Esophagus squamous epithelium (tissue), 4 donors: Measurements from ENCODE around the gene TCEAL9.

Experiments used
- POLR2A ChIP-seq, 4 donors: fragments of 450-650 bp; IDR thresholded peaks; one replicate each; pipeline ENCODE4 v1.6.1; 2017; ENCODE audit warnings: antibody characterized with exemption in 4 of 4, mild to moderate bottlenecking in 4 of 4, moderate library complexity in 3 of 4
- TF ChIP-seq, protein P1 (sequence below), 6 experiments: fragments of 450-650 bp in 4 of 6; fragments of 200-600 bp in 2 of 6; sonication (generic) in 2 of 6; IDR thresholded peaks; one replicate each; pipeline ENCODE4 v1.5.1; 2016 to 2019; ENCODE audit warnings: antibody characterized with exemption in 6 of 6, mild to moderate bottlenecking in 4 of 6, moderate library complexity in 4 of 6

DNA sequence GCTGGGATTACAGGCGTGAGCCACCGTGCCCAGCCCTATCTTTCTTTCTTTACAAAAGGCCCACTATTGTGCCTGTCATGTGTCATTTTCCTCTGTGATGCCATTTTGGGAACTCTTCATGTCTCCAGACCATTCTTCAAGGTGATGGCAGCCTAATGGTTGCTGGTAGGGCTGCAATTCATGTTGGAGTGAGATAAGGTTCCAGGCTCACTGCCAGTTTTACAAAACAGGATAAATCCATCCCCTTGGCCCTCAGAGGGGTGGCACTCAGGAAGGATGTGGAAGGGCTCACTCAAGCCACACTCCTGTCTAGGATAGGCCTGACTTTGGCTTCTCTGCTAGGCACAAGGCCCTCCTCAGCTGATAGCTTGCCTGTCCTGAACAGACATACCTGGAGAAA is 3.8 kb downstream of the TCEAL9 start:
- TF ChIP-seq, protein P1, sequence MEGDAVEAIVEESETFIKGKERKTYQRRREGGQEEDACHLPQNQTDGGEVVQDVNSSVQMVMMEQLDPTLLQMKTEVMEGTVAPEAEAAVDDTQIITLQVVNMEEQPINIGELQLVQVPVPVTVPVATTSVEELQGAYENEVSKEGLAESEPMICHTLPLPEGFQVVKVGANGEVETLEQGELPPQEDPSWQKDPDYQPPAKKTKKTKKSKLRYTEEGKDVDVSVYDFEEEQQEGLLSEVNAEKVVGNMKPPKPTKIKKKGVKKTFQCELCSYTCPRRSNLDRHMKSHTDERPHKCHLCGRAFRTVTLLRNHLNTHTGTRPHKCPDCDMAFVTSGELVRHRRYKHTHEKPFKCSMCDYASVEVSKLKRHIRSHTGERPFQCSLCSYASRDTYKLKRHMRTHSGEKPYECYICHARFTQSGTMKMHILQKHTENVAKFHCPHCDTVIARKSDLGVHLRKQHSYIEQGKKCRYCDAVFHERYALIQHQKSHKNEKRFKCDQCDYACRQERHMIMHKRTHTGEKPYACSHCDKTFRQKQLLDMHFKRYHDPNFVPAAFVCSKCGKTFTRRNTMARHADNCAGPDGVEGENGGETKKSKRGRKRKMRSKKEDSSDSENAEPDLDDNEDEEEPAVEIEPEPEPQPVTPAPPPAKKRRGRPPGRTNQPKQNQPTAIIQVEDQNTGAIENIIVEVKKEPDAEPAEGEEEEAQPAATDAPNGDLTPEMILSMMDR (IDR thresholded peaks at IDR 0.05), result no peak
- TF ChIP-seq POLR2A (IDR thresholded peaks at IDR 0.05), result no peak
